Measurements from ENCODE around the gene TCP1.
"Not testable (repeated sequence)": the region's sequence is repeated elsewhere in the genome, so short reads cannot be mapped to it uniquely, and the experiment has no call there.

The TCP1 gene

DNA sequence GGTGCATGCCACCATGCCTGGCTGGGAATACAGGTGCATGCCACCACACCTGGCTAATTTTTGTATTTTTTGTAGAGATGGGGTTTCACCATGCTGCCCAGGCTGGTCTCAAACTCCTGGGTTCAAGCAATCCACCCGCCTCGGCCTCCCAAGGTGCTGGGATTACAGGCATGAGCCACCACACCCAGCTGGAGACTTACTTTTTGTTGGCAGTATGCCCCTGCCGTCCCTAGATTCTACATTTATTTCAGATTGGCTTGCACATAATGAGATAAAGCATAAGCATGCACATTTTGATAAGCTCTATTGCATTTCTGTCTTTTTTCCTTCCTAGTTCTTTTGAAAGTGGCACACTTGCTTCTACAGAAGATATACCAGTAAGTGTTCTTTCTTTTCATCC is 27.4 kb upstream of the TCP1 start:
- DNase-seq, result not testable (repeated sequence)

DNA sequence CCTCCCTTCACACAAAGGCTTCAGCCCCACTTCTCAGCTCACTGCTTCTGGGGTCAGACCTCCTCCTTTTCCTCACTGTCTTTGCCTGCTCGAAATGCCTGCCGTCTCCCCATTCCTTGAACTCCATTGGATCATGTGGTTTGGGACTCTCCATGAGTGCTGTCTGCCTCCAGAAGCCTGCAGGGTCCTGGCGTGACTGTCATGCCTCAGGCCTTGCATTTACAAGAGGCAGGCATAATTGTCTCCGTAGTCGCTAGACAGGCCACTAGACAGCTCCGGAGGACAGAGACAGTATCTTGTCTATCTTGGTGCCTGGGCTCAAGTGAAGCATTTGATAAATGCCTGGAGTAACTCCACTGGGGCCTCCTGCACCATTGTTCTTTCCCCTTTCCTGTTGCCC is 26.0 kb upstream of the TCP1 start:
- DNase-seq, result no peak

DNA sequence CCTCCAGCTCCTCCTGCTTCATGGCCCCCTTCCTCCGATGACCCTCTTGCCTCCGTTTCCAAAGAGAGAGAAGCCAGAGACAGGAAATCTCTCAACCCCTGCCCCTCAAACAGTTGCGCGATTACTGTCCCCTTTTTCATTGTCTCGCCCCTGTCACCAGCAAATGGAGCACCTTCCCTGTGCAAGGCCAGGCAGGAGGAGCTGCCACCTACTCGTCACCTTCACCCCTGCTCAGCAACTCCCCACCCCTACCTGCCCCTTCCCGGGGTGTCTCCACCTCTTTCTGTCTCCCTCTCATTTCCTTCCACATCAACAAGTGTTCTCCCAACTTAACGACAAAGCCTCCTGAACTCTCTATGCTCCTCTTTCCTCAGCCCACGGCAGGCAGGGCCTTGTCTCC is 24.4 kb upstream of the TCP1 start:
- no peak for DNase-seq

DNA sequence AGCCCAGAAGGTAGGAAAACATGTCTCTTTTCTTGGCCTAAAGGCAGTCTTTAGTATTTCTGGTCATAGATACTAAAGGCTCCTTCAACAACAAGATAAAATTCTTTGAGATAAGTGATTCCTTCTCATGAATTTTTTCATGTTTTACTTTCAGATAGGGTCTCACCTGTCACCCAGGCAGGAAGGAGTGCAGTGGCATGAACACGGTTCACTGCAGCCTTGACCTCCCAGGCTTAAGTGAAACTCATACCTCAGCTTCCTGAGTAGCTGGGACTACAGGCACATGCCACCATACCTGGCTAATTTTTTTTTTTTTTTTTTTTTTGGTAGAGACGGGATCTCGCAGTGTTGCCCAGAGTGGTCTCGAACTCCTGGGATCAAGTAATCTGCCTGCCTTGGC is 19.7 kb upstream of the TCP1 start:
- DNase-seq, result no peak

DNA sequence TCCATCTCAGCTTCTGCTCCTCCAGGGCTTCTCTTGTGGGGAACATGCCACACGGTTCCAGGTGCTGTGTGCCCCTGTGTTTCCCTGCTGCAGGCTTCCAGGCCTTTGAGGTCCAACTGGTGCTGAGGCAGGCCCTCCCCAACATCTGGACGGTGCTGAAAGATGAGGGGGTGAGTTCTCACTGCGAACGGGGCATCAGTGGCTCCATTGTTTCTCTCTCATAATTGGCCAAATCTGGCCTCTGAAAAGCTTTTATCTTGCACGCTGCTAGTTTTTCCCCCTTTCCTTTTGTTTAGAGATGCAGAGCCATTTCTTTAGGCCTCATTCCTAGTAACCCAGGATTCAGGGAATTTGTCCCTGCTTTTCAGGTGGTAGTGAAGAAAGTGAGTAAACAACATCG is 19.2 kb upstream of the TCP1 start:
- no peak for DNase-seq

DNA sequence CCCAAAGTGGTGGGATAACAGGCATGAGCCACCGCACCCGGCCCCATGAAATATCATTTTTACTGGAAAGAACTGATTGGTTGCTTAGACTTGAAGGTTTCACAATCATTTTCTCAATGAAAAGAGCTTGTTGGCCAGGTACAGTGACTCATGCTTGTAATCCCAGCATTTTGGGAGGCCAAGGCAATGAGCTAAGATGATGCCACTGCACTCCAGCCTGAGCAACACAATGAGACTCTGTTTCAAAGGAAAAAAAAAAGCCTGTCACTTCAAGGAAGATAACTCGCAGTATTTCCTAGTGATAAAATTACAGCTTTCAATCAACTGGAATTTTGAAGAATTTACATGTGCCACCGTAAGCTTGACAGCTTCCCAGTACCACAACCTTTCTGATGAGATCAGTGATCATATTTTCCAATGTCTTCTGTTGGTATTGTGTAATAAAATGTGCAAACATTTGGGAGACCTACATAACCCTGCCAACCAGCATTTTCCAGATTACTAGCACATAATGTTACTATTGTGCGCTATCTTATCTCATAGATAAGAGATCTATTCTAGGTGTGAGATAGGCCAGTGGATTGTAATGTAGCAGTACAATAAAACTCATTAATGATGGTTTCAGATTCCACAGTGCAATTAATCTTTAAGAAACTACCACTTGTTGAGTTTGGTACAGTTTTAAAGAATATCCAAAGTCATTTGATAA is 17.9 kb upstream of the TCP1 start:
- DNase-seq, result no peak

DNA sequence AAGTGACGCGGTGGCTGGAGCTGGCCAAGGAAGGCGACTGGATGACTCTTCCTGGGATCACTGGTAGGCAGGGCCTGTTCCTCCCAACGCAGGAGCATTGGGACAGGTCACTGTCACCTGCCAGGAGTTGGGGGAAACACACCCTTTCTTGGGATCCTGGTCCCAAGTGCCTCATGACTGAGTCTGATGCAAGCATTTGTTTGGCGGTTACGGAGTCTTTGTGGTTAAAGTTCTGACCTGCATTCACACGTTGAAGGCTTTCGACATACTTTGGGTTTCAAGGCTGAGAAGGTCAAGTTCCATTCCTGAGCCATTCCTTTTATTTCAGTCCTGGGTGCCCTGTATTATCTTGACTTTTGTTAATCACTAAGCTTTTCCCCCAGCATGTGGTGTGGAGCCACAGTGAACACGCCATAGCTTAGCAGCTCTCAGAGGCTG is 16.6 kb upstream of the TCP1 start:
- DNase-seq, result no peak

DNA sequence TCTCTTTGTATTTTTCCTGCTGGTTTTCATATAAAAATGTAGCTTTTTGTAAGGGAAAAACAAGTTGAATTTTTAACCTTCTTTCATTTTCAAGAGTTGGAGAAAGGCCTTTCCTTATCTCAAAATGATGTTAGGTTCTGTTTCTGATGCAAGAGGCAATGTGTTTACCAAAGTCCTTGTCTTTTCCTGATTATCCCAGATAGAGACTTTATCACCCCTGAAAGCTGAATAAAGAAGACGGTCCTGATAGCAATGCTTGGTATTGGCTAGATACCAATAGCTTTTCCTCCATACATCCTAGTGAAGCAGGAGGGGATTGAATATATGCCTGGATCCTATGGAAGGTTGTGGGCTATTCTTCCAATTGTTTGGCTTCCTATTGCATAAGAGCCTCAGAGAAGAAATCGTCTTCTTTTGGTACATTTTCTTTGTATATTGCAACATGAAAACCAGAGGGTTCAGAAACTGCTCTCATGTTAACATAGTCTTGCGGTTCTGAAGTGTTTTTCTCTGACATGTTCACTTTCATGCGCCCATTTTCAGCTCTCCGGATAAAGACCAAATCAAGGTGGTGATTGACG is 16.1 kb upstream of the TCP1 start:
- no peak for DNase-seq

DNA sequence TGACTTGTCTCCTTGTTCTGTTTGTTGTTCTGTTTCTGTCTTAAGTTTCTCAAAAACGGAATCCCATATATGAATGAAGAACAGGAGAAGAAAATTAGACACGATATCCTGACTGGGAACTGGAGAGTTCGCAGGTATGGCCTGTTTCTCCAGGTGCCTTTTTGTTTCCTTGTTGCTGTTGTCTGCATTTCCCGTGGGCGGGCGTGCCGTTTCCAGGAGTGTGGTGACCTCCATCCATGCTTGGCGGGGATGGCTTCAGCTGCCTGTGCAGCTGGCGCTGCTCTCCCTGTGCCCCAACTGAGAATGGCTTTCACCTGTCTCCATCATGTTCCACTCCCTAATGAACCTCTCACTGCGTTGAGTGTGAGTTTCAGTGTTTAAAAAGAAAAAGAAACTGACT is 15.1 kb upstream of the TCP1 start:
- DNase-seq, result no peak

DNA sequence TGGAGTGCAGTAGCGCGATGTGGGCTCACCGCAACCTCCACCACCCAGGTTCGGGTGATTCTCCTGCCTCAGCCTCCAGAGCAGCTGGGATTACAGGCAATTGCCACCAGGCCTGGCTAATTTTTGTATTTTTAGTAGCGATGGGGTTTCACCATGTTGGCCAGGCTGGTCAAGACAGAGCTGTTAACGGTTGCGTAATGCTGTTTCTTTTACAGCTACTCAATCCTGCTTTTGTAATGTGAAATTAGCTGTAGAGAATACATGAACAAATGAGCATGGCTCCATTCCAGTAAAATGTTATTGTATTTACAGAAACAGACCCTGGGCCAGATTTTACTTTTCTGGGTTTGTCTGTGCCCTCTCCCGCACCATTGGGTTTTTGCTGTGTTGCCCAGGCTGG is 12.5 kb upstream of the TCP1 start:
- no peak for DNase-seq

DNA sequence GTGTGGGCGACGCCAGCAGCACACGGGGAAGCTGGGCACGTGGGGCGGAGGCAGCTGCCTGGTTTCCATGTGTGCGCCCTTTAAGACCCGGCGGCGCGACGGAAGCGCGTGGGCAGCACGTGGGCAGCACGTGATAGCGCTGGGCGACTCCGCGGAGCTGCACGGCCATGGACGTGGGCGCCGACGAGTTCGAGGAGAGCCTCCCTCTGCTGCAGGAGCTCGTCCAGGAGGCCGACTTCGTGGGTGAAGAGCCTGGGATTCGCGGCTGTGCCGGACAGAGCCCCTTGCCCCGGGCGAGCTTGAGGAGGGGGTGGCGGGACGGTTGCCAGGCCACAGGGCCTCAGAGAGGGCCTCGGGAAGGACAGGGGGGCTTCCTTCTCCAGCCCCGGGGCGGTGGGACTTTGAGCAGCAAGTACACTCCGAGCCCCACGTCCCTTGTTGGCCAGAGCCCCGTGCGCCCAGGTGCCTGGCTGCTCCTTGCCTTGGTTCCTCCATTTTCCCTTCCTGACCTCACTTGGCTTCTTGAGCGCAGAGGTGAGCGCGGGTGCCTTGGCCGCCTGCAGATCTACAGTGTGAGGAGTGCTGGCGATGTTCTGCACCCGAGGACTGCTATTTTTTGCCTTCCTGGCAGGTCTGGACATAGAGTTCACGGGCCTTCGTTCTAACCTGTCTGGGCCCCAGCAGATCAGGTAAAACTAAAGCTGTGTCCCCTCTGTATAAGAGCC is 10.9 kb upstream of the TCP1 start, which contains the start of gene PNLDC1:
PNLDC1 (plus strand) TSS at position 136 of the 725 bp plus-strand sequence; CDS start at position 168, 32 bp downstream.
- DNase-seq, result no peak

DNA sequence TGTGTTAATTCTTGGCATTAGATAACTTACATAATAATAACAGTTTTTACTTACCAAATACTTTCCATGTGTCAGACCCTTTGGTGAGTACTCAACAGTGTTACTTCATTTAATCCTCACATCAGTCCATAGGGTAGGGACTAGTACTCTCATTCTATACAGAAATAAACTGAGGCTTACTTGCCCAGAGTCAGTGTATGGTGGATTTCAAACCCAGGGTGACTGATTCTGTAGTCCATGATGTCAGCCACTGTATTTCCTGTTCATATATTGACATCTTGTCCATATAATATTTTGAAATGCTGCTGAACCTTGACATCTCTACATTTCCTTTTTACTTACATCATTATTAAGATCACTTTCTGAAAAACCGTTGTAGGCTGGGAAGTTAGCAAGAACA is 8.2 kb upstream of the TCP1 start:
- DNase-seq, result no peak

DNA sequence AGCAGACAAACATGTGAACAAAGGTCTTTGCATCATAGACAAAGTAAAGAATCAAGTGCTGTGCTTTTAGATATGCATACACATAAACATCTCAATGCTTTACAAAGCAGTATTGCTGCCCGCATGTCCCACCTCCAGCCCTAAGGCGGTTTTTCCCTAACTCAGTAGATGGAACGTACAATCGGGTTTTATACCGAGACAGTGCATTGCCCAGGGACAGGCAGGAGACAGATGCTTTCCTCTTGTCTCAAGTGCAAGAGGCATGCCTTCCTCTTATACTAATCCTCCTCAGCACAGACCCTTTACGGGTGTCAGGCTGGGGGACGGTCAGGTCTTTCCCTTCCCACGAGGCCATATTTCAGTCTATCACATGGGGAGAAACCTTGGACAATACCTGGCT is 5.6 kb upstream of the TCP1 start:
- not testable (repeated sequence) for DNase-seq

DNA sequence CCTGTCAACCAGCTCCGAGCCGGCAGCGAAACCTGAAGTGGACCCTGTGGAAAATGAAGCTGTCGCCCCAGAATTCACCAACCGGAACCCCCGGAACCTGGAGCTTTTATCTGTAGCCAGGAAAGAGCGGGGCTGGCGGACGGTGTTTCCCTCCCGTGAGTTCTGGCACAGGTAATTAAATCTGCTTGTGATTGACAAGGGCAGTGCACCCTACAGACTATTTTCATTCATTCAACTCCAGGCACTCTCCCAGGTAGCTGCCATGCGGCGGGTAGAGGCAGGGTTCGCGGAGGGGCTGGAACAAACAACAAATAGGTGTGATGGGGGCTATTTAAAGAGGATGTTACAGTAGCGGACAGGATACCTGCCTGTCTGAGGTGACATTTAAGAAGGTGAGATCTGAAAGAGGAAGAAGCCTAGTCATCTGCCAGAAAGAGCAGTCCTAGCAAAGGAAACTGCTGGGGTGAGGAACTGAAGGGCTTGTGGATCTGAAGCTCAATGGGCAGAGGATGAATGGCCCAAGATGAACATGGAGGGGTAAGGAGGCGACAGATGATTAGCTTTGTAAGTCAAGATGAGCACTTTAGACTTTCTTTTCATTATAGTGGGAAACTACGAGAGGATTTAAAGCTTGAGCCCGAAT is 1.7 kb upstream of the TCP1 start:
- DNase-seq, result no peak

DNA sequence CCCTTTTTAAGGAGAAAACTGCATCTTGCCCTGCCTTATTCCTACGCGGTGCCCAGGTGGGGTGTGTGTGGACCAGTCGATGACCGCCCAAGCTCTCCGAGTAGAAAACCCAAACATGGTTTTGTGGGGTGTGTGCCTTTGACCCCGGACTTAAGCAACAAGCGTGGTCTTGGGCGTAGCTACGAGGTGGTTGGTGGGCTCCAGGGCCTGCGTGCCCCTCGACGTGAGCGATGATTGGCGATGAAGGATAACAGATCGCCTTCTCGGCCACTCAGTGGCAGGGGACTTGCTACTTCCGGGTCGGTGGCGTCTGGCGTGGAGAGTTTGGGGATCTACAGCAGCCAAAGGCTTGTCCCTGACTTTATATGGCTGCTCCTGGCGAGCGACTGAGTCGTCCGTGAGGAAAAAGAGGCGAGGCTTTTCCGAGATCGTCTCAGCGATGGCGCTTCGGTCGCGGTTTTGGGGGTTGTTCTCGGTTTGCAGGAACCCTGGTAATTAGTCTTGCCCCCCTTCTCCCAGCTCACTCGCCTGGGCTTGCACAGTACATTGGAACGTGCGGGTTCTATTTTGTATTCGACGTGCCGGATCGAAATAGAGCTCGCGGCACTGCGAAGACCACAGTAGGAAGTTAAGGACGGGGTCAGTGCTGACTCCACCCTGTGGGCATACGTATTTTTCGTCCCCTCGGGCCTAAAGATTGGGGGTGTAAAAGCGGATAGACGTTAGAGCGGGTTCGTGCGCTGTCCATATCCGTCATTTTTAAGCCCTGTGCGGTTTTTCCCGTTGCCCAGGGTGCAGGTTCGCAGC is 950 bp upstream of the TCP1 start, which contains the start of gene MRPL18:
MRPL18 (plus strand) TSS at position 319 of the 807 bp plus-strand sequence; CDS start at position 440, 121 bp downstream.
- peak; percentile 84 for DNase-seq

DNA sequence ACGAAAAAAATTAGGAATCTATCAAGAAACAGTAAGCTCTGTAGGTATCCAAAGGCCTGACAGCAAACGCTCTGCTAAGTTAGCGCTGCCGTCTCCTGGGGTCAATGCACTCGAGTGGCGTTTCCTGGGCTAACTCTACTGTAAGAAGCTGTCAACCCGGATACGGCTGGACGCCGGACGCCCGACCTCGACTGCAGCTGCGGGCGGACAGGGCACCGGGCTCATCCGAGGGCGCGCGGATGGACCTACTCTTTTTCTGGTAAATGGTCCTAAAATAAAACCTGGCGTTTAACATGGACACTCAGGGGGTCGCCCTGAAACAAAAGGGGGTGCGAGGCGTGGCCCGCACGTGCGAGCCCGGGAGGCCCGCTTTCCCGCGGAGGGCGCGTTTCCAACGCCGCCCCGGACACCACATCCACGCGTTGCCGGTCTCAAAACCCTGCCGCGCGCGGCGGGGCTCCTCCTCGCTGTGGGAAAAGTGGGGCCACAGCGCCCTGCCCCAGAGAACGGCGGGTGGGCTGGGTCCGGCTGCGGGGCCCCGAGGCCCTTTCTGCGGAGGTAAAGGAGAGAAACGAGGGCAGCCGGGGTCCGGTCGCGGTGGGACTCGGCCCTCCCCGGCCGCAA is 537 bp downstream of the TCP1 start:
- DNase-seq, result no peak

DNA sequence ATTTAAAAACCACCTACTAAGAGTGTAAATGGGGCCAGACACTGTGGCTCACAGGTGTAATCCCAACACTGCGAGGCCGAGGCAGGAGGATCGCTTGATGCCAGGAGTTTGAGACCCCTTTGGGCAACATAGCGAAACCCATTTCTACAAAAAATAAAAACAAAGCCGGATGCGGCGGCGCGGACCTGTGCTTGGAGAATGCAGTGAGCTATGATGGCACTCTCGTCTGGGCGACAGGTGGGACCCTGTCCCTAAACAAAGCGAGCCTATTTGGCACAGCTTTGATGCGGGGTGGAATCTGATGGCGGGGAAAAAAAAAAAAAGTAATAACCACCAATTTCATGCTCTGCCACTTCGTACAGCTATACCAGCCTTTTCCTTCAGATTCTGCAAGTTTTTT is 1.1 kb downstream of the TCP1 start:
- DNase-seq, result no peak

DNA sequence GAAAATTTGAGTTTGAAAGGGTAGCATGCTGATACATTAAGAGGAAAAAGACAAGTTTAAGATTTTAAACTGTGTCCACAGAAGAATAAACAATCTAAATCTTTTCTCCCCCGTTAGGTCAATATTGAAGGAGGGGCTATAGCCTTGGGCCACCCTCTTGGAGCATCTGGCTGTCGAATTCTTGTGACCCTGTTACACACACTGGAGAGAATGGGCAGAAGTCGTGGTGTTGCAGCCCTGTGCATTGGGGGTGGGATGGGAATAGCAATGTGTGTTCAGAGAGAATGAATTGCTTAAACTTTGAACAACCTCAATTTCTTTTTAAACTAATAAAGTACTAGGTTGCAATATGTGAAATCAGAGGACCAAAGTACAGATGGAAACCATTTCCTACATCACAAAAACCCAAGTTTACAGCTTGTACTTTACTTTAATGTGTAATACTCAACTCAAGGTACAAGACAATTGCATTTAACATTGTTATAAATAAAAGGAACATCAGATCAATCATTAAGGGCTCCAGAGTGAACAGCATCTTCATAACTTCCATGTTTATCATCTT is 10.8 kb downstream of the TCP1 start:
- no peak for DNase-seq

DNA sequence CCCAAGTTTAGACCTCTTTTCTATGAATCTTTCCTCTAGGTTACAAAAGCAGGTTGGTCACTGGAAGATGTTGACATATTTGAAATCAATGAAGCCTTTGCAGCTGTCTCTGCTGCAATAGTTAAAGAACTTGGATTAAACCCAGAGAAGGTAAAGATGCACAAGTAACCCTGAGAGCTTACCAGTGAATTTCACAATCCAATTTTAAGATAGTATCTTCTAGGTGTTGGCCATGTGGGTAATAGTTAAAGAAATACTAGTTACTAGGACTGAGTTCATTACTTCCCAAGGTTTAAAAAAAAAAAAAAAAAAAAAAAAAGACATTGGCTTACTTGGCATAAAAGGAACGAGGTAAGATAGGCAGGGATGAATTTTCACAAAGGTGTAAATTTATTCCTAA is 11.3 kb downstream of the TCP1 start:
- DNase-seq, result no peak

DNA sequence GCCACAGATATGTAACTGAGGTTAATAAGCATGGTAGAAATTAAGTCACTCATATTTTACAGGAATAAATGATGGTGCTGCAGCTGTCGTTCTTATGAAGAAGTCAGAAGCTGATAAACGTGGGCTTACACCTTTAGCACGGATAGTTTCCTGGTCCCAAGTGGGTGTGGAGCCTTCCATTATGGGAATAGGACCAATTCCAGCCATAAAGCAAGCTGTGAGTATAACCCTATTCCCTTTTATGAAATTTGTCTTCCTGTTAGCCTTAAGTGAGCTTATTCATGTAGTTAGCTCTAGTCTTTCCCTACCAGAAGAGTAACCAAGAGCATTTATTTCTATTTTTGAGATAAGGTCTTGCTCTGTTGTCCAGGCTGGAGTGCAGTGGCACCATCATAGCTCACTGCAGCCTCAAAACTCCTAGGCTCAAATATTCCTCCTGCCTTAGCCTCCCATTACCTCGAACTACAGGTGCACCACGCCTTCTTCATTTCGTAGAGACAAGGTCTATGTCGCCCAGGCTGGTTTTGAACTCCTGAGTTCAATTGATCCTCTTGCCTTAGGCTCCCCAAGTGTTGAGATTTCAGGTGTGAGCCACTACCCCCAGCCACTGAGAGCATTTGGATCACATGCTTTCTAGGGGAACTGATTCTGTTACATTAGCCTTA is 12.0 kb downstream of the TCP1 start:
- no peak for DNase-seq

DNA sequence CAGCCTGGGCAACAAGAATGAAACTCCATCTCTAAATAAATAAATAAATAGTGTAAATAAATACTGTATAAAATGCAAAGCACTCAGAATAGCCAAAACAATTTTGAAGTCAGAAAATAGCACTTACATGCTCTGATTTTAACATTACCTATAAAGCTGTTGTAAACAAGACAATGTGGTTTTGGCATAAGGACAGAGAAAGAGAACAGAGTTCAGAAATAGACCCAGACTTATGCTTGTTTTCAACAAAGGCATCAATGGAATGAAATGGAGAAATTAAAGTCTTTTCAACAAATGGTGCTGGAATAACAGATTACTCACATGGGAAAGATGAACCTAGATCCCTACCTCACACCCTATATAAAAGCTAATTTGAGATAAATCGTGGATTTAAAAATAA is 17.2 kb downstream of the TCP1 start:
- no peak for DNase-seq
